ENCODE results near the gene ITGA11.

Gene ITGA11

DNA sequence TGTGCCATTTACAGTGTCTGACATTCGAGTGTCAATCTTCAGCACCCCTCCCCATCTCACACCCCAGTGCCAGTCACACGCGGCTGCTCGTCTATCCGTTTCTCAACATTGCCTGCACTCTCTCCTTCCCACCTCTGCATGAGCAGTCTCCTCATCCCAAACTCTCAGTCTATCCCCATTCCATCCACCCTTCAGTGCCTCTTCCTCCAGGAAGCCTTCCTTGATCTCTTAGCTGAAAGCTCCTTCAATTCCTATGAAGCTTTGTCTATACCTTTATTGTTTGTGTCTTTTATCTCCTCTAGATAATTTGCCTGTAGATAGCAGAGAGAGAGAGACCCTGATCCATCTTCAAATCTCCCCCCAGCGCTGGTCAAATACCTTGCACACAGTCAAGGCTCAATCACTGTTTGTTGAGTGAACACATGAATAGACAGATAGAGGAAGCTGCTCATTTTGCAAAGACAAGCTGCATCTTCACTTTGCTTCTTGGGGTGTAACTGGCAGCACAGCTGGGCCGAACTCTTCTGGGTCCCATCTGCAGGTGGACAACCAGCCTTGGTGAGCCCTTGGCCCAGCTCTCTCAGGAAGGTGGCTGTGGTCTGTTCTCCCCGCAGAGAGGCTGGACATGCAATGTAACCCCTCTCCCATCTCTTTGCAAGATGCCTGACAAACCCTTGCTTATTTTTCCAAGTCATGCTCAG is 52.8 kb downstream of the ITGA11 start:
- no peak for TF ChIP-seq POLR2A (IDR thresholded peaks at IDR 0.05; ENCODE audit: low read depth, low read length)
- no peak for TF ChIP-seq SPI1 (IDR thresholded peaks at IDR 0.05; ENCODE audit: low read depth, low read length)
- TF ChIP-seq TAF1 (IDR thresholded peaks at IDR 0.05; ENCODE audit: low read depth, low read length), result no peak
- no peak for TF ChIP-seq POU2F2 (IDR thresholded peaks at IDR 0.05; ENCODE audit: low read depth, low read length)
- TF ChIP-seq PAX5 (IDR thresholded peaks at IDR 0.05; ENCODE audit: insufficient read depth, low read length, severe bottlenecking), result no peak
- no peak for DNase-seq (ENCODE audit: insufficient read length, low spot score)
- FAIRE-seq, result no peak

DNA sequence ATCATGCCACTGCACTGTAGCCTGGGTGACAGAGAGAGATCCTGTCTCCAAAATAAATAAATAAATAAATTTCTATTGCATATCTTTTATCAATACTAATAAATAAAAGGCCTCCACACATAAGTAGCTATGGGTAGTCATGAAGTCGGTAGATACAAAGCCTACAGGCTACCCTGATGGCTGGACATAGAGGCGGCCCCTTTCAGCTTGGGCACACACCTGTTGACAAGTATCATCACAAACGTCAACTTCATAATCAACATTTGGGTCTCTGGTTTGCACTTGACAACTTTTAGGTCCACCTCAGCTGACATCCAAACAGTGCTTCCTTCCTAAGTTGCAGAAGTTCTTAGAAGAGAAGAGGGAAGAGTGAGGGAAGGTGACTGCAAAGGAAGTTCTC is 53.4 kb downstream of the ITGA11 start:
- no peak for FAIRE-seq
- no peak for TF ChIP-seq PAX5 (IDR thresholded peaks at IDR 0.05; ENCODE audit: insufficient read depth, low read length, severe bottlenecking)
- no peak for TF ChIP-seq POLR2AphosphoS5 (IDR thresholded peaks at IDR 0.05; ENCODE audit: low read depth, low read length)
- TF ChIP-seq POLR2A (IDR thresholded peaks at IDR 0.05; ENCODE audit: low read depth, low read length), result no peak
- TF ChIP-seq TAF1 (IDR thresholded peaks at IDR 0.05; ENCODE audit: low read depth, low read length), result no peak
- no peak for TF ChIP-seq SPI1 (IDR thresholded peaks at IDR 0.05; ENCODE audit: low read depth, low read length)
- TF ChIP-seq POU2F2 (IDR thresholded peaks at IDR 0.05; ENCODE audit: low read depth, low read length), result no peak

DNA sequence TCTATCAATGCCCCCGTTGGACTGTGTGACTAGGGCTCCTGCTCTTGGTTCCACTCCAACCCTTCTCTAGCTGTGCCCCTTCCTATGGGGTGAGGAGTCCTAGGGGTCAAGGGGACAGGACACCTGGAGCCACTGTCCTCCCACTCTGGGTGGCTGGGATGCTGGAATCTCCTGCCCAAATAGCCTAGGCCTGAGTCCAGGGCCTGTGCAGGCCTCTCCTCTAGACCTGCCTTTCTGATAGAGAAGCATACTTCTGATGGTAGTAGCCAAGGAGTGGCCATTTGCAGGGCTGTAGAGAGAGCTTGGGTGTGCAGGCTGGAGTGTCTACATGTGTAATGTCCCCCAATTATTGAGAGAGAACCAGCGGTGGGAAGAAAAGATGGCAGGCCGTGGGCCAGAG is 54.2 kb downstream of the ITGA11 start:
- DNase-seq (ENCODE audit: insufficient read length, low spot score) (no peak), FAIRE-seq (no peak)
- TF ChIP-seq PAX5 (IDR thresholded peaks at IDR 0.05; ENCODE audit: insufficient read depth, low read length, severe bottlenecking), result no peak
- TF ChIP-seq POLR2AphosphoS5 (IDR thresholded peaks at IDR 0.05; ENCODE audit: low read depth, low read length), result no peak
- no peak for TF ChIP-seq SPI1 (IDR thresholded peaks at IDR 0.05; ENCODE audit: low read depth, low read length)
- TF ChIP-seq TAF1 (IDR thresholded peaks at IDR 0.05; ENCODE audit: low read depth, low read length), result no peak
- TF ChIP-seq POLR2A (IDR thresholded peaks at IDR 0.05; ENCODE audit: low read depth, low read length), result no peak
- TF ChIP-seq POU2F2 (IDR thresholded peaks at IDR 0.05; ENCODE audit: low read depth, low read length), result no peak

More for the DNA sequence above, 53.4 kb downstream of the ITGA11 start:
- DNase-seq (ENCODE audit: insufficient read length, low spot score), result no peak

DNA sequence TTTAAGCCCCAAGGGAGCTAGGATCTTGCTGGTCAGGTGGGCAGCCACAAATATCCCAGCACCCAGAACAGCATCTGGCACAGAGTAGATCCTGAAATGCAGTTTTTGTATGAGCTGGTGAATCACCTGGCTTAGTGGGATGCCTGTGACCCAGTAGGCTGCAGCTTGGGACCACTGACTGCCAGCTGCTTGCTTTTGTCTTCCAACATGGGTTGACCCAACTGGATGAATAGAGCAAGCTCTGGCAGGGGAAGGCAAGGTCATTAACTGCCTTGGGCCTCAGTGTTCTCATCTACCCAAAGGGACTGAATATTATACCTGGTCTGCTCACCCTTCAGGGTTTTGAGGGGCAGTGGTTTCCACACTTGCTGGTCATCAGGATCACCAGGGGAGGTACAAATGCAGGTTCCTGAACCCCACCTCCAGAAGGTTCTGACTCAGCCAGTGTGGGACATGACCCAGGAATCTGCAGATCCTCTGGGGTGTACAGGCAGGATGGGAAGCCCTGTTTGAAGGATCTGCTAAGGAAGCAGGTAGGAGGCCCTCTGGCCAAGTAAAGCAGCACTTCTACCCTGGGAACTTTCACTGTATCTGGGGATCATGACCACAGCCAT is 55.4 kb downstream of the ITGA11 start:
- FAIRE-seq (no peak), DNase-seq (ENCODE audit: insufficient read length, low spot score) (no peak)
- TF ChIP-seq TAF1 (IDR thresholded peaks at IDR 0.05; ENCODE audit: low read depth, low read length), result no peak
- TF ChIP-seq POLR2A (IDR thresholded peaks at IDR 0.05; ENCODE audit: low read depth, low read length), result no peak
- TF ChIP-seq POLR2AphosphoS5 (IDR thresholded peaks at IDR 0.05; ENCODE audit: low read depth, low read length), result no peak
- no peak for TF ChIP-seq SPI1 (IDR thresholded peaks at IDR 0.05; ENCODE audit: low read depth, low read length)

DNA sequence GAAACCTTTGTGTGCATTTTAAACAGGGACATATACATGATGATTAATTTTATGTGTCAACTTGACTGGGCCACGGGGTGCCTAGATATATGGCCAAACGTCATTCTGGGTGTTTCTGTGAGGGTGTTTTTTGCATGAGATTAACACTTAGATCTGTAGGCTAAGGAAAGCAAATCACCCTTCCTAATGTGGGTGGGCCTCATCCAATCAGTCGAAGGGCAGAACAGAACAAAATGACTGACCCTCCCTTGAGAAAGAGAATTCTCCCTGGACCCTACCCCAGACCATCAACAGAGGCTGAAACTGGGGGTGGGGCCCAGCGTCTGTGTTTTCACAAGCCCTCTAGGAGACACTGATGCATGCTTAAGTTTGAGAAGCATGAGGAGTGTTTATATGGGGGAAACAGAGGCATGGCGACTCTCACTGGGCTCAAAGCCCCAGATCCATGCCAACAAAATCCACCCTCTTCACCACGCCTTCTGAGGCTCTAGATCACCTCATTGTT is 56.2 kb downstream of the ITGA11 start:
- no peak for TF ChIP-seq PAX5 (IDR thresholded peaks at IDR 0.05; ENCODE audit: insufficient read depth, low read length, severe bottlenecking)
- no peak for TF ChIP-seq TAF1 (IDR thresholded peaks at IDR 0.05; ENCODE audit: low read depth, low read length)
- TF ChIP-seq POLR2A (IDR thresholded peaks at IDR 0.05; ENCODE audit: low read depth, low read length), result no peak
- no peak for TF ChIP-seq SPI1 (IDR thresholded peaks at IDR 0.05; ENCODE audit: low read depth, low read length)
- no peak for TF ChIP-seq POU2F2 (IDR thresholded peaks at IDR 0.05; ENCODE audit: low read depth, low read length)
- TF ChIP-seq POLR2AphosphoS5 (IDR thresholded peaks at IDR 0.05; ENCODE audit: low read depth, low read length), result no peak
- FAIRE-seq (no peak), DNase-seq (ENCODE audit: insufficient read length, low spot score) (no peak)

DNA sequence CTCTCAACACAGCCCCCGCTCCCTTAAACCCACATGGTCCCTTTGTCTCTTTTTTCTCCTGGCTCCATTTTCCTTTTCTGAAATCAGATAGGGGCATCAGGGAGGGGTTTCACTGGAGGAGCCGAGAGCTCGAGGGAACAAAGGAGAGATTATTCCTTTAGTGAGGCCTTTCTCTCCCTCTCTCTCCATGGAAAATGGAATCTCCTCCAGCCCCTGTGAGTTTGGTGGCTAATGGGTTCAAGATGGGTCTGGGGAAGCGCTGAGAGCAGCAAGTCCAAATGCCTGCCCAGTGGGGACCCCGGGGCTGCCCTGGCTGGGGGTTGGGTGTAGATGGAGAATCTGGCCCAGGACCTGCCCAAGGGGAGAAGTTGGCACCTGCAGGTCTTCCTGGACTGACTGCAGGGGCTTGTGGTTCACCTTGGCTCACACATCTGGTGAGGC is 56.8 kb downstream of the ITGA11 start:
- no peak for TF ChIP-seq PAX5 (IDR thresholded peaks at IDR 0.05; ENCODE audit: insufficient read depth, low read length, severe bottlenecking)
- no peak for TF ChIP-seq TAF1 (IDR thresholded peaks at IDR 0.05; ENCODE audit: low read depth, low read length)
- TF ChIP-seq POLR2AphosphoS5 (IDR thresholded peaks at IDR 0.05; ENCODE audit: low read depth, low read length), result no peak
- no peak for TF ChIP-seq POU2F2 (IDR thresholded peaks at IDR 0.05; ENCODE audit: low read depth, low read length)
- no peak for TF ChIP-seq SPI1 (IDR thresholded peaks at IDR 0.05; ENCODE audit: low read depth, low read length)
- TF ChIP-seq POLR2A (IDR thresholded peaks at IDR 0.05; ENCODE audit: low read depth, low read length), result no peak
- FAIRE-seq (no peak), DNase-seq (ENCODE audit: insufficient read length, low spot score) (no peak)

DNA sequence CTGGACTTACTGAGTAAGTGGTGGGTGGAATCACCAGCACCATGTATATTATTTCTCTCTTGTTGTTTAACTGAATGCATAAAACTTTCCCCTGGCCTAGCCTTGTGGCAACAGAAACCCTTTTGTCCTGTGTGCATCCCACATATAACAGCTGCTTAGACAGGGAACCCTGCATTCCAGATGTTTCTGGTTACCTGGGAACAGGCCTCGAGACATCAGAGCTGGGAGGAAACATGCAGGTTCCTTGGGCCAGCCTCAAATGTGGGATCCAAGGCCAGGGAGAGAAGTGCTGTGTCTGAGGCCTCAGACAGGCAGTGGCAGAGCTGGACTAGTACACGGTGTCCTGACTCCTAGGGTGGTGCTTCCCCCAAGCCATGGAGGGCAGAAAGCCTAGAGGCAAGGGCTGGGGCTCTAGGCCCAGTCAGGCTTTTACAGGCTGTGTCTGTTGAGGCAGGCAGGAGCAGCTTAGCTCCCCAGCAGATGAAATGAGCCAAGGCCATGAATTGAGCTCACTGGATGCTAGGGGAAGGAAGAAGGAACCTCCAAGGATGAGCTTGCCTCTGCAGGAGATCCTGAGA is 57.7 kb downstream of the ITGA11 start:
- FAIRE-seq, result no peak
- DNase-seq (ENCODE audit: insufficient read length, low spot score), result no peak
- TF ChIP-seq POU2F2 (IDR thresholded peaks at IDR 0.05; ENCODE audit: low read depth, low read length) (no peak), POLR2AphosphoS5 (IDR thresholded peaks at IDR 0.05; ENCODE audit: low read depth, low read length) (no peak), TAF1 (IDR thresholded peaks at IDR 0.05; ENCODE audit: low read depth, low read length) (no peak), POLR2A (IDR thresholded peaks at IDR 0.05; ENCODE audit: low read depth, low read length) (no peak), PAX5 (IDR thresholded peaks at IDR 0.05; ENCODE audit: insufficient read depth, low read length, severe bottlenecking) (no peak), SPI1 (IDR thresholded peaks at IDR 0.05; ENCODE audit: low read depth, low read length) (no peak)

DNA sequence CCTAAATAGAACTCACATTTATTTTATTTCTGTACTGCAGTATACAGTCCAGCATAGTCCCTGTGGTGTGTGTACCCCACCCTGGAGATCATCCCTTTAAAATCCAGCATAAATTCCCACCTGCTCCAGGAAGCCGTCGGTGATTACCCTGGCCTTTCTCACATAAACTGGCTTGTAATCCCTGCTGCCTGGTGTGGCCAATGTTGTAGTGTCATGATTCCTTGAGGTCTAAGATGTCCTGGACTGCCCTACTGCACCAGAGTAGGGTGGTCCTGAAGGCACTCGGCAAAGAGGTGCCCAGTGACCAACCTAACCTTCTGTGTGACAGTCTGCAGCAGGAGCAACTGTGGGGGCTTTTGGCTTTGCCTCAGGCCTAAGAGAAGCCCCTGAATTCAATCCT is 58.9 kb downstream of the ITGA11 start:
- DNase-seq (ENCODE audit: insufficient read length, low spot score) (no peak), FAIRE-seq (no peak)
- no peak for TF ChIP-seq SPI1 (IDR thresholded peaks at IDR 0.05; ENCODE audit: low read depth, low read length)
- no peak for TF ChIP-seq PAX5 (IDR thresholded peaks at IDR 0.05; ENCODE audit: insufficient read depth, low read length, severe bottlenecking)
- no peak for TF ChIP-seq TAF1 (IDR thresholded peaks at IDR 0.05; ENCODE audit: low read depth, low read length)
- no peak for TF ChIP-seq POLR2AphosphoS5 (IDR thresholded peaks at IDR 0.05; ENCODE audit: low read depth, low read length)
- no peak for TF ChIP-seq POU2F2 (IDR thresholded peaks at IDR 0.05; ENCODE audit: low read depth, low read length)
- TF ChIP-seq POLR2A (IDR thresholded peaks at IDR 0.05; ENCODE audit: low read depth, low read length), result no peak

DNA sequence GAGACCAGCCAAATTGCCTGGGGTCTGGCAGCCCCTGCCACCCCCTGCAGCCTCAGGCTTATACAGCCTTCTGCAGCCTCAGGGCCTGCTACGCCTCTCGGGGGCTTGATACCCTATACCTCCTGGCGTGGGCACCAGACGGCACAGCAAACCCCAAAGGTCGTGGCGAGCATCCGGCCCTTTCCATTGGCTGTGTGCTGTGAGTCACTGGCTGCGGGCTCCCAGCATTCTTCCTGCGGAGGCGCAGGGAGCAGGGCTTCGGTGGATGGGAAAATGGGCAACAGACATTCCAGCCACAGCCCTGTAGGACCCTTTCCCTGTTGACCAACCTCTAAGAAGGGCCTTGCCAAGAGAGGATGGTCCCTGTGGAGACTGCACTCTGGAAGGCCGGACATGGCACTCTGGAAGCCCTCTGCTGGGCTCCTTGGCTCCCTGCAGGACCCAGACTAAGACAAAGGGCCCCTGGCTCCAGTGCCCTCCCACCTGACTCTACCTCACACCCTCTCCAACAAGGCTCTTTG is 59.6 kb downstream of the ITGA11 start:
- FAIRE-seq (no peak), DNase-seq (ENCODE audit: insufficient read length, low spot score) (no peak)
- TF ChIP-seq POU2F2 (IDR thresholded peaks at IDR 0.05; ENCODE audit: low read depth, low read length) (no peak), SPI1 (IDR thresholded peaks at IDR 0.05; ENCODE audit: low read depth, low read length) (no peak), TAF1 (IDR thresholded peaks at IDR 0.05; ENCODE audit: low read depth, low read length) (no peak), POLR2A (IDR thresholded peaks at IDR 0.05; ENCODE audit: low read depth, low read length) (no peak), PAX5 (IDR thresholded peaks at IDR 0.05; ENCODE audit: insufficient read depth, low read length, severe bottlenecking) (no peak), POLR2AphosphoS5 (IDR thresholded peaks at IDR 0.05; ENCODE audit: low read depth, low read length) (no peak)

Measured in GM12891 (cell line).